GM04504 (cell line): ENCODE data around the gene STK11IP.

Experiments used
- DNase-seq: peaks from one replicate; pipeline ENCODE4 v3.0.0-alpha.2; 2012; ENCODE audit warnings: low read depth

The STK11IP gene

DNA sequence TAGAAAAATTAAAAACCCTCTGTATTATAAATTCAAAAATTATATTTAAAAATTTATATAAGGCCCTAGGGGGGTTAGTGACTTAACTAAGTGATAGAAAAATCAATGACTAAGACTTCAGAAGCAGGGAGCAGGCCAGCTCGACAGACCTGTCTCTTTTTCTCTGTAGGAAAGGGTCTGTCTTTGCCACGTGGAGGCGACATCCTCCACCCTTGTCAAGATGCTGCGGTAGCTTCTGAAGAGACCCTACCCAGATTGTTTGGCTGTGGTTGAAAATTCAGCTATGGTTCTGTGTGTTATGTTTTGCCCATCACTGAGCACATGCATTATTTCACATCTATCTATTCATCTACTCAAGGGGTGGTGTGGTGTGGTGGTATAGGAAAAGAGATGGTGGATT lies 21.6 kb downstream of the STK11IP start:
- DNase-seq = no peak

GRCh38 chr2:219620546-219620945 lies 22.9 kb downstream of the STK11IP start:
- no peak for DNase-seq

DNA sequence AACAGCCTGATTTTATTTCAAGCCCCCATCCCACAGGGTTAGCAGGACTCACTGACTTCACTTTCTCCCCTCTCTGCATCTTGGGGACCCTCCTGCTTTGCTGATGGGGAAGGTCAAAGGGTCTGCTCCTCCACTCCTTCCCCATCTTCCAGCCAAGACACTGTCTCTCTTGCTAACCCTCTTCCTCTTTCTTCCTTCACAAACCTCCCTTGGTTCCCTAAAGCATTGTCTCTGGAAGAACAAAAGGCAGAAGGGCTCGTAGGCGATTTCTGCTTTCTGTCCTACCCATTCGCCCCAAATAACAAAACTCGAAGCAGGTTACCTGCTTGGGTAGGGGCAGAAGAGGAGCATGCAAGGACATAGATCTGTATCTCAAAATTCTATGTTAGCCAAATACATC lies 24.3 kb downstream of the STK11IP start:
- no peak for DNase-seq

GRCh38 chr2:219622472-219622871 lies 24.8 kb downstream of the STK11IP start:
- no peak for DNase-seq

DNA sequence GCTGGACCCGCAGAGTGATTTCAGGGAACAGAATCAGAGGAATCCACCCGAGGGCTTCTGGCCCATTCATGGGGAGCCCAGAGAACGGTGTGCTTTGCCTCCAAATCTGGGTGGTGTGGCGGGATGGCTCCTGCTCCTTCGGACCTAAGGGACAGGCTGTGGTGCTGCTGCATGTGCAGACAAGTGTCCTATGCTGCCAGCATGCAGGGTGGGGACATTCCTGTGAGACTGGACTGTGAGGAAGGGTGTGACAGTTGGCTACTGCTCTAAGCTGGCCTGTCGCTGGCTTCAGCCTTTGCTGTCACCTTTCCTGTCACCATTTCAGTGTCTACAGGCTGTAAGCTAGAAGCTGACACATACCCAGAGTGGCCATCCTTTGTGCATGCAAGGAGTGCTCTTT lies 26.9 kb downstream of the STK11IP start:
- DNase-seq = no peak

- DNase-seq = no peak
These were observed 27.5 kb downstream of the STK11IP start for GRCh38 chr2:219625179-219625578.

DNA sequence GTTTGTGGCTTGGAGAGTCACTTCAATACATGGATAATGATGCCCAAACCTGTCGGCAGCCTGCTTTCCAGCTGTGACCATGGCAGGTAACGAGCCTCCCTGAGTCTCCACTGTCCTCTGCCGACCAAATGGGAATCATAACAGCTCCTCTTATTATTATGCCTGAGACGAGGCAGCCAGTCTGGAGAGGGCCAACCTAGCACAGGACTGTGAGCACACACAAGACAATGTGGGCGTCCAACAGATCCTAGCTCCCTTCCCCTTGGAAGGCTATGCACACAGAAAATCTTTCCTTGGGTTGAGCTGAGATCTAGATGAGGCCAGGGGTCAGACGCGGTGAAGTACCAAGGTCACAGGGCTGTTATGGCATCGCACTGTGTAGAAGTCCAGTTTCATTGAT lies 28.9 kb downstream of the STK11IP start:
- DNase-seq = no peak

GRCh38 chr2:219627103-219628100 lies 29.7 kb downstream of the STK11IP start, which contains the start of gene SLC4A3:
SLC4A3 (plus strand) TSS chr2:219627630; CDS start chr2:219627993, 363 bp downstream.
- no peak for DNase-seq

DNA sequence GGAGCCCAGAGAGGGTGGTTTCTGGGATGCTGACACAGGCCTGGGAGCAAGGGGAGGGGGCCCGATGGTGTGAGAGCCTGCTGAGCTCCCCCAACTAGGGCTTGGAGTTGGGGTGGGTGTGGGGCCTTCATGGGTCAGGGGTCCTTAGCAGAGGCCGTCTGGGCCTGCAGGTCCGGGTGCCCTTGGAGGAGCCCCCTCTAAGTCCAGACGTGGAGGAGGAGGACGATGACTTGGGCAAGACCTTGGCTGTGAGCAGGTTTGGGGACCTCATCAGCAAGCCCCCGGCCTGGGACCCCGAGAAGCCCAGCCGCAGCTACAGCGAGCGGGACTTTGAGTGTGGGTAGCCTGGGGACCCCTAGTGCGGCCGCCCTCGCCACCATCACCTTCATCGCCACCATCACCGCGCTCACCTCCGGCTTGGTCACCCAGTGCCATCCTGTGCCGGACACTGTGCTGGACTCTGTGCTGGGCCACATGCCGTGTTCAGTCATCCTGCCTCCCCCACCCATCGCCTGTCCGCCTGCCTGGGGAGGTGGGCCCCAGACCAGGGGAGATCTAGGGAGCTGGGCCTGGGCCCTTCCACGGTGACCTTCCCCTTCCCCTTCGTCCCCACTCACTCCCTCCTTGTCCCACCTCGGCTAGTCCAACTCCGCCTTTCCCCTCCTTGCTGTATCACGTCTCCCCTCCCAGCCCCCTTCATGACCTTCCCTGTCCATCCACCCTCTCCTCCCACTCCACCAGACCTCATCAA lies 30.8 kb downstream of the STK11IP start:
- no peak for DNase-seq

DNA sequence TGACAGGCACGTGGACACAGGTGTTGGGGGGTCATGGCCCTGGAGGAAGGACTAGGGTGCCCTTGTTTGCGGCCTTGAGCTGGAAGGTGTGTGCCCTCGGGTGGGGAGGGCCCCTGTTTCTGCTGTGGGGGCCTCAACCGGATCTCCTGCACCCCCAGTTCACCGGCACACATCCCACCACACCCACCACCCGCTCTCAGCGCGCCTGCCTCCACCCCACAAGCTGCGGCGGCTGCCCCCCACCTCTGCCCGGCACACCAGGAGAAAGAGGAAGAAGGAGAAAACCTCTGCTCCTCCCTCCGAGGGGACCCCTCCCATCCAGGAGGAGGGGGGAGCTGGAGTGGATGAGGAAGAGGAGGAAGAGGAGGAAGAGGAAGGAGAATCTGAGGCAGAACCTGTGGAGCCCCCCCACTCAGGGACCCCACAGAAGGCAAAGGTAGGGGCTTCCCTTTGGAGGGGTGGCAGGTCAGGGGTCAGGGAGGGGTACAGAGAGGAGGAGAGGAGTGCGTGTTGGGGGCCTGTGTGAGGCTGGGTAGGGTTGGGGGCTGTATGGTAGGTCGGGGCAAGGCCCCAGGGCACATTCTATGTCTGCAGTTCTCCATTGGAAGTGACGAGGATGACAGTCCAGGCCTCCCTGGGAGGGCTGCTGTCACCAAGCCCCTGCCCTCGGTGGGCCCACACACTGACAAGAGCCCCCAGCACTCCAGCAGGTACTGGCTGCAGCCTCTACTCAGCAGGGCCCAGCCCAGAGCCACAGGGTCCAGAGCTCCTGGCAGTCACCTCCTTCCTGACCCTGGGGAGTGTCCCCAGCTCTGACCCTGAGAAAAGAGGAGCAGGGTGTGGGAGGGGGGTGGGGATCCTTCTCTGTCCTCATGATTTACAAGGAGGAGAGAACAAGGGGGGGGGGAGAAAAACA lies 31.6 kb downstream of the STK11IP start:
- no peak for DNase-seq

GRCh38 chr2:219629976-219630695 lies 32.5 kb downstream of the STK11IP start:
- no peak for DNase-seq

- no peak for DNase-seq
These were observed 33.2 kb downstream of the STK11IP start for GRCh38 chr2:219630770-219631405.

- no peak for DNase-seq
These were observed 33.8 kb downstream of the STK11IP start for GRCh38 chr2:219631406-219631891.

GRCh38 chr2:219631904-219632759 lies 34.5 kb downstream of the STK11IP start:
- DNase-seq = no peak

GRCh38 chr2:219632760-219633105 lies 35.1 kb downstream of the STK11IP start:
- no peak for DNase-seq

DNA sequence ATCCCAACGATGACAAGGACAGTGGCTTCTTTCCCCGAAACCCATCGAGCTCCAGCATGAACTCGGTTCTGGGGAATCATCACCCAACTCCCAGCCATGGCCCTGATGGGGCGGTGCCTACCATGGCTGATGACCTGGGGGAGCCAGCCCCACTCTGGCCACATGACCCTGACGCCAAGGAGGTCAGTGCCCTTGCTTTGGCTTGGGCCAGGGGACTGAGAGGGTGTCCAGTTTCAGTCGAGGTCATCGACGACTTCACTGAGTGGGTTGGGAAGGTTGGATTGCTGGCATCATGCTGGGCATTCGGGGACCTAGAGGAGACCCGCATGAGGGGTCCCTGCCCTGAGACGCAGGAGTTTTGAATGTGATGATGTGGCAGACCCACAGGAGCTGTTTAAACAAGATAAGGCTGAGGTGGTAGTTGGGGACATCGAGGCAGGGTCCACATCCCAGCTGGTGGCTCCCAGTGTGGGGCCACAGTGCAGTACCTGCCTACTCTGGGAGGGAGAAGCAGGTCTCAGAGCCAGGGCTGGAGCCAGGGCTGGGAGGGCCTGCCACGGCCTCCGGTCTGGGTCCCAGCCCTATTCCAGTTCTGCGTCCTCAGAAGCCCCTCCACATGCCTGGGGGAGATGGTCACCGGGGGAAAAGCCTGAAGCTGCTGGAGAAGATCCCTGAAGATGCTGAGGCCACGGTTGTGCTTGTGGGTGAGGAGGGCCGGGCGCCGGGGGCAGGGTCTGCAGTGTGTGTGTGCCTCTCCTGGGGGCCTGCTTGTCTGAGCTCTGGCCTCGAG lies 35.8 kb downstream of the STK11IP start:
- no peak for DNase-seq

- DNase-seq = no peak
These were observed 36.7 kb downstream of the STK11IP start for GRCh38 chr2:219634171-219634940.
